Large intestine (tissue), 3 donors: ENCODE data around the gene TPO. TPM values are rescaled to one million over a fixed set of nuclear protein-coding genes. Genes with fewer than 3 reads are reported as not detected.

Source experiments
- DNase-seq, 2 donors: peaks; one replicate each; pipeline versions ENCODE4 v3.0.0 to v3.0.0-alpha.2; 2013
- H3K27ac ChIP-seq: one replicate; pipeline ENCODE4 v1.5.1; 2013; ENCODE audit warnings: low read length
- H3K27me3 ChIP-seq: 2 replicates; pipeline ENCODE4 v1.6.1; 2013; ENCODE audit warnings: low read length; ENCODE audit not compliant: control insufficient read depth, insufficient read depth
- H3K36me3 ChIP-seq: 2 replicates; pipeline ENCODE4 v1.6.1; 2013; ENCODE audit warnings: low read length; ENCODE audit not compliant: control insufficient read depth, insufficient read depth
- H3K4me1 ChIP-seq: one replicate; pipeline ENCODE4 v1.6.1; 2013; ENCODE audit warnings: low read length; ENCODE audit not compliant: control insufficient read depth, insufficient read depth
- H3K4me3 ChIP-seq: one replicate; pipeline ENCODE4 v1.5.1; 2013; ENCODE audit warnings: low read length
- H3K9me3 ChIP-seq: one replicate; pipeline ENCODE4 v1.6.1; 2013; ENCODE audit warnings: mild to moderate bottlenecking, low read depth, low read length, moderate library complexity; ENCODE audit not compliant: control insufficient read depth
- whole genome bisulfite sequencing: methylation state at CpG from one replicate; pipeline ENCODE4 v1.1.5; 2013; ENCODE audit warnings: low lambda C conversion rate; ENCODE audit not compliant: insufficient coverage; 5-methylcytosine and 5-hydroxymethylcytosine counted together
- polyA plus RNA-seq: library from polyadenylated mRNA; unstranded; fragments of 120-200 nt; gene quantifications from one replicate; pipeline ENCODE4 v1.2.1, GENCODE V29; 2013

Gene TPO
- polyA plus RNA-seq, 1 donor, result 0.30 TPM

DNA sequence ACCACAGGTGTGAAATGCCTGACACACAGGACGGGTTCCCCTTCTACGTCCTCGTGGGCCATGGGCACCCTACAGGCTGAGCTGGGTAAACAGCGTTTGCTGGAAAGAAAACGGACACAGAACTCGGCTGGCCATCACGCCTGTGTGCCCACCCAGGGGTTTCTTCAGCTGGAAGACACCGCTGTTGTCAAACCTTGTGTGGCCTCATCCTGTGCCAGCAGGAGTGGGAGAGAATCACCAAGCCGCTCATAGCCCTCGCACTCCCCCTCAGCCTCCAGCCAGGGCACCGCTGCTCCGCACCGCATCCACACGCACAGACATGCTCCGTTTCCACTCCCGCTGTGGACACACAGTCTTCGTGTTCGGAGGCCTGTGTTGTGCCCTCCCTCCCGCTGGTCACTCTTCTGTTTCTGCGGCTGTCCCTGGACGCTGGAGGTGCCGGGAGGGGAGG is 169.7 kb downstream of the TPO start:
- no peaks in the 10 kb centered on the region for H3K4me1 ChIP-seq
- H3K36me3 ChIP-seq, result no peaks in the 10 kb centered on the region
- DNase-seq, result no peak
- H3K27me3 ChIP-seq, result no peaks in the 10 kb centered on the region
- H3K4me3 ChIP-seq, result no peak overlapping the region
- no peaks in the 10 kb centered on the region for H3K9me3 ChIP-seq
- H3K27ac ChIP-seq, result no peak overlapping the region
- WGBS, result no CpG with 5 or more reads among the region's 22 CpGs

DNA sequence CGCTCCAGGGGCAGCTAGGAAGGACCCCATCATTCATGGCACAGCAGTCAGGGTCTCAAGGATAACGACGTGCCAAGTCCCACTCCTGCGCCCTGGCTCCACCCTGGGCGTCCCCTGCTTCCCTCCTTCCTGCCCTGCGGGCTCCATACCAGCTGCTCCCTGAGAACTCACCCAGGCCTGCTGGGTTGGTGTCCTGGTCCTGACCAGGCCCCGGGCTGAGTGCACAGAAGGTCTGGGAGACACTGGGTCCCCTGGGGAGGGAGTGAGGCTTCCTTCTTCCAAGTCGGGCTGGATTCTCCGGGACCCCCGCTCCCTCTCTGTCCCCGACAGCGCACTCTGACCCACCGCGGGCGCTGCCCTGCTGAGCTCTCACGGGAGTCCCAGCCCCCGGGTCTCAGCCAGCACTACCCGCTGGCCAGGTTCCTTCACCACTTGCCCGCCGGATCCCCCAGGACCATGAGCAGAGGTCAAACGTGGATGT is 170.8 kb downstream of the TPO start:
- Histone ChIP-seq H3K9me3 (no peaks in the 10 kb centered on the region), H3K27ac (no peak overlapping the region), H3K4me3 (no peak overlapping the region), H3K27me3 (no peaks in the 10 kb centered on the region), H3K4me1 (no peaks in the 10 kb centered on the region), H3K36me3 (no peaks in the 10 kb centered on the region)
- no CpG with 5 or more reads among the region's 21 CpGs for WGBS
- no peak for DNase-seq

DNA sequence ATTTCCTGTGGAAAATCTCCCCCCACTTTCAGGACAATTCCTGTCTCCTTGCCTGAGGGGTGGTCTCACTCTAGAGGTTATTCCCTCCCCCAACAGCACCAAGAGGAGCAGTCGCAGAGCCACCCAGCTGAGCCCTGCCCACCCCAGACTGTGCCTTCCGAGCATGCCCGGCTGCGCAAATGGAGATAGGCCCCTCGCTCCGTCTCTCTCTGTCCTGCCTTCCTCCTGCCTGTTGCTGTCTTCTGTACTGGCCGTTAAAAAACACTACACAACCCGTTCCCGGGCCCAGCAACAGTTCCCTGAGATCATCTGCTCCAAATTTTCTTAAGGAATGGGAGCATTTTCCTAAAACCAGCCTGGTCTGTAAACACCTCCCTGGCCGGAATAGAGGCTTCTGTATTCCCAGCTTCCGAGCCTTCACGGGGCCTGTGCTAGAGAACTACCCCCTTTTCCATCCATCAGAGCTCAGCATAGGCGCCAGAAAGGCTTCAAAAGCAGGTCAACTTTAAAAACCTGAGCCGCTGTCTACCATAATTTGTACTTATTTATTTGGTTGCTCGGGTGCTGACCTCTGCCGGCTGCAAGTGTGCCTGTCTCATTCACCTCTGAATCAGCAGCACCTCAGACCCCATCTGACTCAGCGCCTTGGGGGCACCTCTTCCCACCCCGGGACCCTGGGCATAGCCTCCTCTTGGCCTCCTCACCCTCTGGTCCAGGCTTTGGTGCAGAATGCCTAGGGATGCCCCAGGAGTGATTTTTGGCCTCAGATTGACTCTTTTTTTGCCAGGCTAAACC is 171.6 kb downstream of the TPO start:
- WGBS, result no CpG with 5 or more reads among the region's 18 CpGs
- Histone ChIP-seq H3K36me3 (no peaks in the 10 kb centered on the region), H3K27me3 (peaks cover 3% of the 10 kb centered on the region), H3K9me3 (no peaks in the 10 kb centered on the region), H3K4me1 (no peaks in the 10 kb centered on the region), H3K4me3 (no peak overlapping the region), H3K27ac (no peak overlapping the region)
- DNase-seq, result no peak

DNA sequence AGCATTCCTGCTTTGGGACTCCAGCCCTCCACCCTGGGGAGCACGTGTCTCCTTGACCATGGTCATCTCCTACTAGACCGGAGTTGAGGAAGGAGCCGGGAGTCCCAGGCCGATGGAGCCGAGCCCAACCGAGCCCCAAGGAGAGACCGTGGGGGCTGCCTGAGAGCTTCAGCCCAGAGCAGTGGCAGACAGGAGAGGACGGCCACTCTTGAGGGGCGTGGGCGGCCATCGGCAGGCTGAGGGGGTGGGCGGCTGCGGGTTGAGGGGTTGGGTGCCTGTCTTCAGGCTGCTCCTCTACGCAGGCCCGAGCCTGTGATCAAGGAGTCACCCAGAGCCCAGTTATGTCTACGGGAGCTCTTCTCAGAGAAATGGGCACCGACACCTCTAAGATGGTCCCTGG is 172.4 kb downstream of the TPO start:
- no peaks in the 10 kb centered on the region for H3K36me3 ChIP-seq
- no CpG with 5 or more reads among the region's 17 CpGs for WGBS
- no peak for DNase-seq
- H3K4me1 ChIP-seq, result no peaks in the 10 kb centered on the region
- no peaks in the 10 kb centered on the region for H3K9me3 ChIP-seq
- no peak overlapping the region for H3K4me3 ChIP-seq
- no peak overlapping the region for H3K27ac ChIP-seq
- H3K27me3 ChIP-seq, result peaks cover 3% of the 10 kb centered on the region

DNA sequence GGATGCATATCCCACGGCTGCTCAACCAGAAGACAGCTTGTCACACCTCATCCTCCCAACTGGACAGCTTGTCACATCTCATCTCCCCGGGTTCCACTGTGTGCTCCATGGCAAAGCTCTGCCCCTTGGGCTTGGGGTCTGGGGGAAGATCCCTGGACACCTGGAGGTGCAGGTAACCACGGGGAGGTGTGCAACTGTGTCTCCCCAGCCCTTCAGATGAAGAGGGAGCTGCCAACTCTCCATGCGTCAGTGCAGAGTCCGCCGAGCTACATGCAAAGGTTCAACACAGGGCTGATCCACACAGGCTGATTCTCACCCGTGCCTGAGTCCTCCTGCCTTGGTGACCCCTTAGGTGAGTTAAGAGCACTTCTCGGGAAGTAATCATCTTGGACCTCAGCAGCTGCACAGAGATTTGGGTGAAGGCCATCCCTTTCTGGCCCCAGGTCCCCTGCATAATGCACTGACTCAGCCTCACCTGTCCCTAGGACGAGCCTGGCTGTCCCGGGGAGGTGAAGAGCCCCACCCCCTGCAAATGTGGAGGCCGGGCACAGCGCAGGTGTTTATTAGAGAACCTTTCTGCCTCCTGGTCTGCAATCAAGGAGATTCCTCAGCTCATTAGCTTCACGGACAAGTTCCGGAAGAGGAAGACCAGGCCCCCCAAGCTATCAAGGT is 173.1 kb downstream of the TPO start:
- Histone ChIP-seq H3K9me3 (no peaks in the 10 kb centered on the region), H3K27ac (no peak overlapping the region), H3K4me3 (no peak overlapping the region), H3K4me1 (peaks cover under 1% of the 10 kb centered on the region), H3K36me3 (no peaks in the 10 kb centered on the region), H3K27me3 (peaks cover 4% of the 10 kb centered on the region)
- WGBS, result no CpG with 5 or more reads among the region's 14 CpGs
- DNase-seq, result no peak

DNA sequence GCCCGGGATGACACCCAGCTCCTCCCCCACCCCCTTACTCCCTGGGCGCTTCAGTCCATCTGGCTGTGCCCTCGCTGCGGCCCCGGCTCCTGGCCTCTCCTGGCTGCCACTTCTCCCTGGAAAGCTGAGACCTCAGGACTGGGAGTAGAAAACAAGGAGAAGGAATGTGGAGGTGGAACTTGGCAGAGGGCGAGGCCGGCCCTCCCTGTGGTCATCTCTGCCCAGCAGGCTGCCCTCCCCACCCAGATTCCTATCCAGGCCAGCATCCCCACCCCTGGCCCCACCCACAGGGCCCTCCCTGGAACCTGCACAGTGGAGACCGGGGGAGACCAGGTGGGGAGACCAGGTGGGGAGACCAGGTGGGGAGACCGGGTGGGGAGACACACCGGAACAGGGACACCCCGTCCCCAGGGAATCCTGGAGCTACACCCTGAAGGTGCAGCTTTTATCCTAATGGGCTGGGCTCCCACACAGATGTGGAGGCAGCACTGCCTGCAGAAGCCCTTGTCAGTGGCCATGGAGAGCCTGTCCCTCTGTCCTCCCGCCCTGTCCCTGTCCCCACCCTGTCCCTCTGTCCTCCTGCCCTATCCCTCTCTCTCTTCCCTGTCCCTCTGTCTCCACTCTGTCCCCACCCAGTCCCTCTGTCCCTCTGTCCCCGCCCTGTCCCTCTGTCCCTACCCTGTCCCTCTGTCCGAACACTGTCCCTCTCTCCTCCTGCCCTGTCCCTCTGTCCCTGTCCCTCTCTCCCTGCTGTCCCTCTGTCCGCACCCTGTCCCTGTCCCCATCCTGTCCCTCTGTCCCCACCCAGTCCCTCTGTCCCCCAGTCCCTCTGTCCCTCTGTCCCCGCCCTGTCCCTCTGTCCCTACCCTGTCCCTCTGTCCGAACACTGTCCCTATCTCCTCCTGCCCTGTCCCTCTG is 173.9 kb downstream of the TPO start:
- Histone ChIP-seq H3K4me3 (no peak overlapping the region), H3K27ac (no peak overlapping the region), H3K4me1 (peaks cover 8% of the 10 kb centered on the region), H3K9me3 (no peaks in the 10 kb centered on the region), H3K27me3 (peaks cover 11% of the 10 kb centered on the region), H3K36me3 (no peaks in the 10 kb centered on the region)
- WGBS, result 87% methylated on average over 4 of the region's 17 CpGs
- DNase-seq, result no peak

DNA sequence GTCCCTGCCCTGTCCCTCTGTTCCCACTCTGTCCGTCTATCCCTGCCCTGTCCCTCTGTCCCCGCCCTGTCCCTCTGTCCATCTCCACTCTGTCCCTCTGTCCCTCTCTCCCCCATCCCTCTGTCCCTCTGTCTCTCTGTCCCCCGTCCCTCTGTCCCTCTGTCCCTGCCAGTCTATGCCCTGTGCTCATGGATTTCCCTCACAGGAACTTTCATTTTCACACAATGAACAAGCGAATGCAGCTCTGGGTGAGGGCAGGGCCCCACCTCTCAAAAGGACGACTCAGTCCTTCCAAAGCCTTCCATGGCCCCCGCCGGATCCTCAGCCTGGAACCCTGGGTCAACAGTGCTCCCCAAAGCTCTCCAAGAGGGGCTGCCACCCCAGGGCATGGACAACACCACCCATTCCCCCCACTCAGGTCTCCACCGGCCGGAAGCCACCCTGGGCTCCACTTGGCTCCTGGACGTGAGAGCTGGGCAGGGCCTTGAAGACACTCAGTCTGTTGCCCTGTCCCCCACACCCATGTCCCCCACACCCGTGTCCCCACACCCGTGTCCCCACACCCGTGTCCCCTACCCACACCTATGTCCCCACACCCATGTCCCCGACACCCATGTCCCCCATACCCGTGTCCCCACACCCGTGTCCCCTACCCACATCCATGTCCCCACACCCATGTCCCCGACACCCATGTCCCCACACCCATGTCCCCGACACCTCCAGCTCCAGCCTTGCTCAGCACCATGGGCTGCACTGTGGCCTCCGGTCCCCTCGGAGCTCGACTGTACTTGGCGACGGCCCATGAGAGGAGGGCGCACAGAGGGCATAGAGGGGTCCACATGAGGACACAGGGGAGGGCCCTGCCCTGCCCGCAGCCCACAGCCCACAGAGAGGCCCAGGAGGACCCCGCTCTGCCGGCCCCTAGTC is 175.1 kb downstream of the TPO start:
- WGBS, result 78% methylated on average over 3 of the region's 27 CpGs
- Histone ChIP-seq H3K36me3 (no peaks in the 10 kb centered on the region), H3K27ac (no peak overlapping the region), H3K4me3 (no peak overlapping the region), H3K27me3 (peaks cover 11% of the 10 kb centered on the region), H3K9me3 (no peaks in the 10 kb centered on the region), H3K4me1 (peaks cover 9% of the 10 kb centered on the region)
- no peak for DNase-seq

DNA sequence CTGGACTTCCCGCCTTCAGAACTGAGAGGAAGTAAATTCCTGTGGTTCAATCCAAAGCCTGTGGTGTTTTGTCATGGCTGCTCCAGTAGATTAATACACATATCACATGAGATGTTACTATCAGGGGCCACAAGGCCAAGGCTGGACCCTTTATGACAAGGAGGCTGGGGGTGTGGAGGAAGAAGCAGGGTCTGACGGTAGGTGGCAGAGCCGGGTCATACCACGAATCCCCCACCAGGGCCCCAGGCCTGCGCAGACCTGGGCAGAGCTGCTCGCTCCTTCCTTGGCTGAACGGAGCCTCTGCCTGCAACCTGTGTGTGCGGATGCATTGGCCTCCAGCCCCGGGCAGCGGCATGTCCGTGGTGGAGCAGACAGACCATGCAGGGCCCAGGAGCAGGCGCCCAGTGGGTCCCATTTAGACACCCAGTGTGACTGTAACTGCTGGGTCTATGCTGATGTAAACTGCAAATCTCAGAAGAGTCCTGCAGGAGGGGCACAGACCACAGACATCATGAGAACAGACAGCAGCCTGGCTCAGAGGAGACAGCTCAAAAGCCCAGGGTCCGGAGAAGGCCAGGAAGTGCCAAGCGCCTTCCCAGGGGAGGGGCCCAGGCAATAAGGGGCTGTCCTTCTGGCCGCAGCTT is 175.8 kb downstream of the TPO start:
- peaks cover 9% of the 10 kb centered on the region for H3K4me1 ChIP-seq
- DNase-seq, result no peak
- no CpG with 5 or more reads among the region's 15 CpGs for WGBS

More for the DNA sequence above, 175.8 kb downstream of the TPO start:
- H3K9me3 ChIP-seq, result no peaks in the 10 kb centered on the region
- H3K27me3 ChIP-seq, result peaks cover 11% of the 10 kb centered on the region
- no peaks in the 10 kb centered on the region for H3K36me3 ChIP-seq
- no peak overlapping the region for H3K4me3 ChIP-seq
- no peak overlapping the region for H3K27ac ChIP-seq
